ENCODE data around the gene NACC2.

The NACC2 gene

GRCh38 chr9:135989157-135989556, 105.9 kb downstream of the NACC2 start:
- Mint-ChIP-seq H3K27ac (no peak overlapping the region), H3K9me3 (no peaks in the 10 kb centered on the region), H3K27me3 (ENCODE audit: low read depth, poor library complexity) (peaks cover 7% of the 10 kb centered on the region), H3K4me1 (peaks cover 57% of the 10 kb centered on the region), H3K36me3 (ENCODE audit: low read depth) (no peaks in the 10 kb centered on the region), H3K4me3 (no peak overlapping the region)
- no peak for DNase-seq
- TF ChIP-seq CTCF (IDR thresholded peaks at IDR 0.05) = no peak

- H3K27ac Mint-ChIP-seq = no peak overlapping the region
- H3K27me3 Mint-ChIP-seq (ENCODE audit: low read depth, poor library complexity) = peaks cover 10% of the 10 kb centered on the region
- no peak for DNase-seq
- H3K4me1 Mint-ChIP-seq = peaks cover 56% of the 10 kb centered on the region
- no peak for TF ChIP-seq CTCF (IDR thresholded peaks at IDR 0.05)
- H3K4me3 Mint-ChIP-seq = no peak overlapping the region
- no peaks in the 10 kb centered on the region for H3K36me3 Mint-ChIP-seq (ENCODE audit: low read depth)
- no peaks in the 10 kb centered on the region for H3K9me3 Mint-ChIP-seq
These were observed 106.6 kb downstream of the NACC2 start for GRCh38 chr9:135988493-135988892.

GRCh38 chr9:135987838-135988404, 107.2 kb downstream of the NACC2 start:
- Mint-ChIP-seq H3K4me3 (no peak overlapping the region), H3K4me1 (peaks cover 53% of the 10 kb centered on the region), H3K9me3 (no peaks in the 10 kb centered on the region), H3K36me3 (ENCODE audit: low read depth) (no peaks in the 10 kb centered on the region), H3K27ac (no peak overlapping the region), H3K27me3 (ENCODE audit: low read depth, poor library complexity) (peaks cover 11% of the 10 kb centered on the region)
- DNase-seq = no peak
- no peak for TF ChIP-seq CTCF (IDR thresholded peaks at IDR 0.05)

- H3K9me3 Mint-ChIP-seq = no peaks in the 10 kb centered on the region
- H3K27ac Mint-ChIP-seq = no peak overlapping the region
- no peak overlapping the region for H3K4me3 Mint-ChIP-seq
- DNase-seq = no peak
- H3K36me3 Mint-ChIP-seq (ENCODE audit: low read depth) = no peaks in the 10 kb centered on the region
- peaks cover 47% of the 10 kb centered on the region for H3K4me1 Mint-ChIP-seq
- peaks cover 11% of the 10 kb centered on the region for H3K27me3 Mint-ChIP-seq (ENCODE audit: low read depth, poor library complexity)
- TF ChIP-seq CTCF (IDR thresholded peaks at IDR 0.05) = no peak
These were observed 108.5 kb downstream of the NACC2 start for GRCh38 chr9:135986605-135987004.

- no peaks in the 10 kb centered on the region for H3K9me3 Mint-ChIP-seq
- DNase-seq = no peak
- H3K27me3 Mint-ChIP-seq (ENCODE audit: low read depth, poor library complexity) = peaks cover 11% of the 10 kb centered on the region
- H3K27ac Mint-ChIP-seq = no peak overlapping the region
- H3K36me3 Mint-ChIP-seq (ENCODE audit: low read depth) = no peaks in the 10 kb centered on the region
- no peak for TF ChIP-seq CTCF (IDR thresholded peaks at IDR 0.05)
- H3K4me3 Mint-ChIP-seq = no peak overlapping the region
- peaks cover 40% of the 10 kb centered on the region for H3K4me1 Mint-ChIP-seq
These were observed 109.2 kb downstream of the NACC2 start for GRCh38 chr9:135985889-135986288.

- peaks cover 11% of the 10 kb centered on the region for H3K27me3 Mint-ChIP-seq (ENCODE audit: low read depth, poor library complexity)
- no peak overlapping the region for H3K4me3 Mint-ChIP-seq
- no peak for TF ChIP-seq CTCF (IDR thresholded peaks at IDR 0.05)
- no peaks in the 10 kb centered on the region for H3K9me3 Mint-ChIP-seq
- no peak overlapping the region for H3K27ac Mint-ChIP-seq
- peaks cover 36% of the 10 kb centered on the region for H3K4me1 Mint-ChIP-seq
- DNase-seq = no peak
- no peaks in the 10 kb centered on the region for H3K36me3 Mint-ChIP-seq (ENCODE audit: low read depth)
These were observed 109.7 kb downstream of the NACC2 start for GRCh38 chr9:135985459-135985774.

Measured in nephron progenitor cell (in vitro differentiated cells).